Measurements from ENCODE around the gene DHRSX. TPM values are rescaled to one million over a fixed set of nuclear protein-coding genes. Genes with fewer than 3 reads are reported as not detected.

DHRSX gene
- total and polyA plus RNA-seq, 2 donors (not counting 3 experiments of a cell fraction or from before 2014, with no cell fraction given), result 27.1 to 37.7 TPM

GRCh38 chrX:2464677-2465166 lies 36.1 kb downstream of the DHRSX start:
- Histone ChIP-seq H3K79me2 (ENCODE audit: control insufficient read depth, insufficient read depth, low read length) (peaks cover 2% of the 10 kb centered on the region), H3K27ac (ENCODE audit: insufficient read depth, low read depth, low read length) (no peak overlapping the region), H3K27me3 (ENCODE audit: control insufficient read depth in 2 of 2, insufficient read depth in 2 of 2, low read length in 2 of 2) (no peaks in the 10 kb centered on the region), H3K4me3 (replicated peaks in 1 of 3; ENCODE audit: insufficient read depth in 1 of 3, low read depth in 1 of 3, low read length in 3 of 3) (no peak overlapping the region), H3K9ac (replicated peaks; ENCODE audit: extremely low read depth, insufficient read depth, low read length) (no peak overlapping the region), H3K4me2 (ENCODE audit: insufficient read depth, low read length) (no peak overlapping the region), H3K4me1 (ENCODE audit: control insufficient read depth, extremely low read depth, insufficient read depth, low read length) (no peaks in the 10 kb centered on the region), H3K9me3 (replicated peaks; ENCODE audit: control insufficient read depth, insufficient read depth, low read length) (no peaks in the 10 kb centered on the region), H4K20me1 (replicated peaks; ENCODE audit: control insufficient read depth, extremely low read depth, insufficient read depth, low read length) (no peaks in the 10 kb centered on the region), H3K36me3 (ENCODE audit: control insufficient read depth in 2 of 2, extremely low read depth in 1 of 2, insufficient read depth in 2 of 2, low read length in 2 of 2) (no peaks in the 10 kb centered on the region), H3K9me1 (replicated peaks; ENCODE audit: control insufficient read depth, extremely low read depth, insufficient read depth, low read length) (no peaks in the 10 kb centered on the region), H2AFZ (ENCODE audit: low read depth, low read length) (no peak overlapping the region)
- CTCF ChIA-PET, result no interaction called here
- dilution Hi-C loops (cut with MboI; ENCODE audit: extremely low pct_ligation_motif_present, low sequenced_read_pairs), result no loop called here
- POLR2A ChIA-PET, result no interaction called here
- BruUV-seq (replicated peaks), result no TSS peak
- TF ChIP-seq JUN (IDR thresholded peaks at IDR 0.05; ENCODE audit: borderline replicate concordance, insufficient read depth, insufficient read length, low read depth) (no peak), POLR2AphosphoS5 (IDR thresholded peaks at IDR 0.05; ENCODE audit: insufficient read depth, low read depth, low read length) (no peak), FOS (IDR thresholded peaks at IDR 0.05; ENCODE audit: borderline replicate concordance, insufficient read depth, low read length) (no peak), CTCF (IDR thresholded peaks at IDR 0.05; ENCODE audit: extremely low read depth in 1 of 2, insufficient read depth in 1 of 2, low read depth in 1 of 2, low read length in 2 of 2) (no peak), GATA2 (IDR thresholded peaks at IDR 0.05; ENCODE audit: insufficient read depth, insufficient read length, low read depth, low read length) (no peak), EZH2 (IDR thresholded peaks at IDR 0.05; ENCODE audit: borderline replicate concordance, low read depth, low read length, severe bottlenecking) (no peak)
- intact Hi-C loops (cut with micrococcal nuclease), result no loop called here
- DNase-seq (ENCODE audit: low read depth, low spot score) (no peak), FAIRE-seq (no peak)

Data from endothelial cell of umbilical vein (primary cell).